GM10847 (cell line): ENCODE measurements around the gene CRELD1.

Source experiments
- POLR2A ChIP-seq: IDR thresholded peaks from 2 replicates; pipeline ENCODE4 v1.6.1; 2011; ENCODE audit not compliant: insufficient read length; ENCODE audit errors: extremely low read depth

The CRELD1 gene

GRCh38 chr3:9902372-9903237 lies 31.0 kb upstream of the CRELD1 start, which contains the start of gene IL17RE:
TSS of gene IL17RE (plus strand) at chr3:9902848. CDS start at chr3:9902933, 85 bp downstream.
- TF ChIP-seq POLR2A, result no peak

GRCh38 chr3:9903238-9903624 lies 30.4 kb upstream of the CRELD1 start:
- no peak for TF ChIP-seq POLR2A

GRCh38 chr3:9903904-9904303 lies 29.7 kb upstream of the CRELD1 start:
- no peak for TF ChIP-seq POLR2A

GRCh38 chr3:9906480-9906879 lies 27.2 kb upstream of the CRELD1 start:
- TF ChIP-seq POLR2A, result no peak

- no peak for TF ChIP-seq POLR2A
These were observed 25.3 kb upstream of the CRELD1 start for GRCh38 chr3:9908286-9908685.

GRCh38 chr3:9909221-9910013 lies 24.2 kb upstream of the CRELD1 start:
- no peak for TF ChIP-seq POLR2A

- TF ChIP-seq POLR2A, result no peak
These were observed 21.8 kb upstream of the CRELD1 start for GRCh38 chr3:9911863-9912262.

- TF ChIP-seq POLR2A, result no peak
These were observed 21.2 kb upstream of the CRELD1 start for GRCh38 chr3:9912294-9912935.

- no peak for TF ChIP-seq POLR2A
These were observed 20.0 kb upstream of the CRELD1 start for GRCh38 chr3:9913601-9914000.

- no peak for TF ChIP-seq POLR2A
These were observed 19.6 kb upstream of the CRELD1 start for GRCh38 chr3:9914011-9914410.

GRCh38 chr3:9914559-9915253 lies 18.9 kb upstream of the CRELD1 start:
- TF ChIP-seq POLR2A, result no peak

GRCh38 chr3:9915254-9916141 lies 18.1 kb upstream of the CRELD1 start:
- TF ChIP-seq POLR2A, result no peak

- TF ChIP-seq POLR2A, result no peak
These were observed 17.3 kb upstream of the CRELD1 start for GRCh38 chr3:9916346-9916733.
